Measurements from ENCODE around the gene SNX24.

Gene SNX24

DNA sequence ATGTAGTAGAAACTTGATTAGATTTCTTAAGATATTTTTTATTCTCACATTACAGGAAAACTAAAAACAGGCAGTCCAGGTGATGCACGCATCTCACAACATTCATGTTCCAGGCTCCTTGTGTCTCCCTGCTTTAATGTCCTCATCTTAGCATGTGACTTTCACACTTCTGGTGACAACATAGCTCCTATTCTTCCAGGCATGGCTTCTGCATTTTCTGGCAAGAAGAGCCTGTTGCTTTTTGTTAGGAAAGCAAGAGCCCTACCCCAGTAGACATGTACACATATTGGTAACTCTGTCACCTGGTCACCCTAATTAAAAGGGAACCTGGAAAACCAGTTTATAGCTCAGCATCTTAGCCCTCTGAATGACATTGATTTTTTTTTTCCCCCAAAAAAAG is 98.6 kb downstream of the SNX24 start:
- peaks cover 0 to 16% of the 10 kb centered on the region in 2 donors for H3K4me1 ChIP-seq (ENCODE audit: control insufficient read depth in 1 of 2, insufficient read depth in 2 of 2, low read length in 2 of 2)
- no peak overlapping the region for H3K4me3 ChIP-seq (ENCODE audit: low read depth in 1 of 2, low read length in 2 of 2)
- H3K27ac ChIP-seq (ENCODE audit: low read length) = no peak overlapping the region
- H3K9me3 ChIP-seq (ENCODE audit: control insufficient read depth in 1 of 2, low read length in 2 of 2) = no peaks in the 10 kb centered on the region
- H3K27me3 ChIP-seq (ENCODE audit: low read depth, low read length) = no peaks in the 10 kb centered on the region
- H3K36me3 ChIP-seq (ENCODE audit: control insufficient read depth in 1 of 2, insufficient read depth in 2 of 2, low read length in 2 of 2) = no peaks in the 10 kb centered on the region

DNA sequence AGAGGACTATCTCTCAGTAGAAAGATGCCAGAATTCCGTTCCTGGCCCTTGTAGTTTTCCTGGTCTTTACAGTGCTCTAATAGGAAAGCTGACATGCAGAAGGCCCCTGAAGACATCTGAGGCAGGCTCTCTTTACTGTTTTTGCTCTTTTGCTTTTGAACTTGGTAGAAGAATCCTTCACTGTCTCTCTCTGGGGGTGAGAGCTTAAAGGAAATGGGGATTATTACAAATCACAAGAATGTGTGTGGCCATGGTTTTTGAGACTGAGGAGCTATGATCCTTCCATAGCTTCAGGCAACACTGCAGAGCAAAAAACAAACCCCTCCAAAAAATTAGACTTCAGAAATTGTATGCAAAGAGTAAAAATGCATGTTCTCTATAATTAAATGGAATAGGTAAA is 102.0 kb downstream of the SNX24 start:
- Histone ChIP-seq H3K36me3 (ENCODE audit: control insufficient read depth in 1 of 2, insufficient read depth in 2 of 2, low read length in 2 of 2) (no peaks in the 10 kb centered on the region), H3K4me1 (ENCODE audit: control insufficient read depth in 1 of 2, insufficient read depth in 2 of 2, low read length in 2 of 2) (peaks cover 0 to 14% of the 10 kb centered on the region in 2 donors), H3K27me3 (ENCODE audit: low read depth, low read length) (no peaks in the 10 kb centered on the region), H3K27ac (ENCODE audit: low read length) (no peak overlapping the region), H3K9me3 (ENCODE audit: control insufficient read depth in 1 of 2, low read length in 2 of 2) (no peaks in the 10 kb centered on the region), H3K4me3 (ENCODE audit: low read depth in 1 of 2, low read length in 2 of 2) (no peak overlapping the region)

DNA sequence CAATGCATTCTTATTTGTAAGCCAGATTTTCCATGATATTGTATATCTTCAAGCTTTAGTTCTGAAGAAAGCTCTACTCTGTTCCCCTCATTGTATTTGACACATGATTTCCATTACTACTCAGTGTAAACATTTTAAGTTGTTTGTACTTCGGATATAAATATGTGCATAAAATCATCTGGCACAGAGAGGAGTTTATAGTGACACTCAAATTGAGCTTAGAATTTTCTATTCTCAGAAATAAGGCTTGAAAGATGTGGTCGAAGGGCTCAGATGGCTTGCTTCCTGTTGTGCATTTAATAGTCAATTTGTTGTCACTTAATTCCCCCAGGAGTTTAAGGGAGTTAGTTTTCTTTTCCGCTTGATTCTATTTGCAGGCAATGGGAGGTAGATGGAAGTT is 102.4 kb downstream of the SNX24 start:
- no peak overlapping the region for H3K4me3 ChIP-seq (ENCODE audit: low read depth in 1 of 2, low read length in 2 of 2)
- H3K27me3 ChIP-seq (ENCODE audit: low read depth, low read length) = no peaks in the 10 kb centered on the region
- no peaks in the 10 kb centered on the region for H3K36me3 ChIP-seq (ENCODE audit: control insufficient read depth in 1 of 2, insufficient read depth in 2 of 2, low read length in 2 of 2)
- no peaks in the 10 kb centered on the region for H3K9me3 ChIP-seq (ENCODE audit: control insufficient read depth in 1 of 2, low read length in 2 of 2)
- H3K27ac ChIP-seq (ENCODE audit: low read length) = no peak overlapping the region
- peaks cover 0 to 10% of the 10 kb centered on the region in 2 donors for H3K4me1 ChIP-seq (ENCODE audit: control insufficient read depth in 1 of 2, insufficient read depth in 2 of 2, low read length in 2 of 2)

DNA sequence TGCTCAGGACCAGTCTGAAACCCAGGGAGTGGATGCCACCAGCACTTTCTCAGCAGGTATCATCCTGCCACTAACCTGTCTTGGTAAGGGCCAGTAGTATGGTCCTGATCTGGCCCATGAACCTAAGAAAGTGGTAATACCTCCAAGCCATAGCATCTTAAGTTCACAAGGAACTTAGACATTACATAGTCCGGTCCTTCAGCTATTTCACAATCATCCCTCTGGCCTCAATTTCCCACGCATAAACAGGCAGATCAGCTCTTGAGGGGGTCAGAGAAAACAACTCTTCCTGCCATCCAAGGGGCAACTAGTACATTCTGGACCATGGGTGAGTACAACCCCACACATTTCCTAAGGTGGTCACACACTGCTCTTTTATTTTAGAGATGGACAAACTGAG is 102.9 kb downstream of the SNX24 start:
- Histone ChIP-seq H3K4me1 (ENCODE audit: control insufficient read depth in 1 of 2, insufficient read depth in 2 of 2, low read length in 2 of 2) (peaks cover 0 to 5% of the 10 kb centered on the region in 2 donors), H3K27ac (ENCODE audit: low read length) (no peak overlapping the region), H3K36me3 (ENCODE audit: control insufficient read depth in 1 of 2, insufficient read depth in 2 of 2, low read length in 2 of 2) (no peaks in the 10 kb centered on the region), H3K9me3 (ENCODE audit: control insufficient read depth in 1 of 2, low read length in 2 of 2) (no peaks in the 10 kb centered on the region), H3K4me3 (ENCODE audit: low read depth in 1 of 2, low read length in 2 of 2) (no peak overlapping the region), H3K27me3 (ENCODE audit: low read depth, low read length) (no peaks in the 10 kb centered on the region)

- Histone ChIP-seq H3K27ac (ENCODE audit: low read length) (no peak overlapping the region), H3K9me3 (ENCODE audit: control insufficient read depth in 1 of 2, low read length in 2 of 2) (no peaks in the 10 kb centered on the region), H3K4me1 (ENCODE audit: control insufficient read depth in 1 of 2, insufficient read depth in 2 of 2, low read length in 2 of 2) (no peaks in the 10 kb centered on the region), H3K27me3 (ENCODE audit: low read depth, low read length) (no peaks in the 10 kb centered on the region), H3K4me3 (ENCODE audit: low read depth in 1 of 2, low read length in 2 of 2) (no peak overlapping the region), H3K36me3 (ENCODE audit: control insufficient read depth in 1 of 2, insufficient read depth in 2 of 2, low read length in 2 of 2) (peaks cover 0 to 5% of the 10 kb centered on the region in 2 donors)
Observed at GRCh38 chr5:122951658-122952057, 106.2 kb downstream of the SNX24 start.

- no peaks in the 10 kb centered on the region for H3K27me3 ChIP-seq (ENCODE audit: low read depth, low read length)
- H3K27ac ChIP-seq (ENCODE audit: low read length) = no peak overlapping the region
- H3K36me3 ChIP-seq (ENCODE audit: control insufficient read depth in 1 of 2, insufficient read depth in 2 of 2, low read length in 2 of 2) = peaks cover 0 to 5% of the 10 kb centered on the region in 2 donors
- peaks cover 0 to 7% of the 10 kb centered on the region in 2 donors for H3K9me3 ChIP-seq (ENCODE audit: control insufficient read depth in 1 of 2, low read length in 2 of 2)
- H3K4me3 ChIP-seq (ENCODE audit: low read depth in 1 of 2, low read length in 2 of 2) = no peak overlapping the region
- H3K4me1 ChIP-seq (ENCODE audit: control insufficient read depth in 1 of 2, insufficient read depth in 2 of 2, low read length in 2 of 2) = no peaks in the 10 kb centered on the region
Observed at GRCh38 chr5:122954719-122955118, 109.3 kb downstream of the SNX24 start.

DNA sequence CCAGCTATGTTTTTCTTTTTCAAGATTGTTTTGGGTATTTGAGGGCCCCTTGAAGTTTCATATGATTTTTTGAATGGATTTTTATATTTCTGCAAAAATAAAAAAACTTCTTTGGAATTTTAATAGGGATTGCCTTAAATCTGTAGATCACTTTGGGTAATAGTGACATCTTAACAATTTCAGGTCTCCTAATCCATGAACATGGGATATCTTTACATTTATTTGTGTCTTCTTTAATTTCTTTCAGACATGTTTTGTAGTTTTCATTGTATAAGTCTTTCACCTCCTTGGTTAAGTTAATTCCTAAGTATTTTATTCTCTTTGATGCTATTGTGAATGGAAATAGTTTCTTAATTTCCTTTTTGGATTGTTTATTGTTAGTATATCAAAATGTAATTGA is 112.0 kb downstream of the SNX24 start:
- Histone ChIP-seq H3K27me3 (ENCODE audit: low read depth, low read length) (no peaks in the 10 kb centered on the region), H3K27ac (ENCODE audit: low read length) (no peak overlapping the region), H3K36me3 (ENCODE audit: control insufficient read depth in 1 of 2, insufficient read depth in 2 of 2, low read length in 2 of 2) (peaks cover 0 to 5% of the 10 kb centered on the region in 2 donors), H3K4me1 (ENCODE audit: control insufficient read depth in 1 of 2, insufficient read depth in 2 of 2, low read length in 2 of 2) (no peaks in the 10 kb centered on the region), H3K9me3 (ENCODE audit: control insufficient read depth in 1 of 2, low read length in 2 of 2) (peaks cover 0 to 7% of the 10 kb centered on the region in 2 donors), H3K4me3 (ENCODE audit: low read depth in 1 of 2, low read length in 2 of 2) (no peak overlapping the region)

GRCh38 chr5:122959740-122960445 is 114.5 kb downstream of the SNX24 start:
- no peak overlapping the region for H3K27ac ChIP-seq (ENCODE audit: low read length)
- H3K27me3 ChIP-seq (ENCODE audit: low read depth, low read length) = no peaks in the 10 kb centered on the region
- H3K9me3 ChIP-seq (ENCODE audit: control insufficient read depth in 1 of 2, low read length in 2 of 2) = peaks cover 0 to 7% of the 10 kb centered on the region in 2 donors
- H3K4me3 ChIP-seq (ENCODE audit: low read depth in 1 of 2, low read length in 2 of 2) = no peak overlapping the region
- H3K4me1 ChIP-seq (ENCODE audit: control insufficient read depth in 1 of 2, insufficient read depth in 2 of 2, low read length in 2 of 2) = no peaks in the 10 kb centered on the region
- H3K36me3 ChIP-seq (ENCODE audit: control insufficient read depth in 1 of 2, insufficient read depth in 2 of 2, low read length in 2 of 2) = peaks cover 0 to 5% of the 10 kb centered on the region in 2 donors

- Histone ChIP-seq H3K9me3 (ENCODE audit: control insufficient read depth in 1 of 2, low read length in 2 of 2) (no peaks in the 10 kb centered on the region), H3K4me3 (ENCODE audit: low read depth in 1 of 2, low read length in 2 of 2) (no peak overlapping the region), H3K27ac (ENCODE audit: low read length) (no peak overlapping the region), H3K4me1 (ENCODE audit: control insufficient read depth in 1 of 2, insufficient read depth in 2 of 2, low read length in 2 of 2) (no peaks in the 10 kb centered on the region), H3K27me3 (ENCODE audit: low read depth, low read length) (no peaks in the 10 kb centered on the region), H3K36me3 (ENCODE audit: control insufficient read depth in 1 of 2, insufficient read depth in 2 of 2, low read length in 2 of 2) (no peaks in the 10 kb centered on the region)
Observed at GRCh38 chr5:122963305-122963704, 117.9 kb downstream of the SNX24 start.

GRCh38 chr5:122965111-122965510 is 119.7 kb downstream of the SNX24 start:
- no peaks in the 10 kb centered on the region for H3K4me1 ChIP-seq (ENCODE audit: control insufficient read depth in 1 of 2, insufficient read depth in 2 of 2, low read length in 2 of 2)
- no peaks in the 10 kb centered on the region for H3K36me3 ChIP-seq (ENCODE audit: control insufficient read depth in 1 of 2, insufficient read depth in 2 of 2, low read length in 2 of 2)
- H3K27ac ChIP-seq (ENCODE audit: low read length) = no peak overlapping the region
- H3K27me3 ChIP-seq (ENCODE audit: low read depth, low read length) = no peaks in the 10 kb centered on the region
- H3K9me3 ChIP-seq (ENCODE audit: control insufficient read depth in 1 of 2, low read length in 2 of 2) = no peaks in the 10 kb centered on the region
- no peak overlapping the region for H3K4me3 ChIP-seq (ENCODE audit: low read depth in 1 of 2, low read length in 2 of 2)

- H3K36me3 ChIP-seq (ENCODE audit: control insufficient read depth in 1 of 2, insufficient read depth in 2 of 2, low read length in 2 of 2) = no peaks in the 10 kb centered on the region
- H3K9me3 ChIP-seq (ENCODE audit: control insufficient read depth in 1 of 2, low read length in 2 of 2) = no peaks in the 10 kb centered on the region
- H3K27me3 ChIP-seq (ENCODE audit: low read depth, low read length) = no peaks in the 10 kb centered on the region
- no peaks in the 10 kb centered on the region for H3K4me1 ChIP-seq (ENCODE audit: control insufficient read depth in 1 of 2, insufficient read depth in 2 of 2, low read length in 2 of 2)
- H3K27ac ChIP-seq (ENCODE audit: low read length) = no peak overlapping the region
- no peak overlapping the region for H3K4me3 ChIP-seq (ENCODE audit: low read depth in 1 of 2, low read length in 2 of 2)
Observed at GRCh38 chr5:122967085-122967484, 121.7 kb downstream of the SNX24 start.

GRCh38 chr5:122967625-122968024 is 122.2 kb downstream of the SNX24 start:
- no peaks in the 10 kb centered on the region for H3K27me3 ChIP-seq (ENCODE audit: low read depth, low read length)
- no peaks in the 10 kb centered on the region for H3K36me3 ChIP-seq (ENCODE audit: control insufficient read depth in 1 of 2, insufficient read depth in 2 of 2, low read length in 2 of 2)
- no peak overlapping the region for H3K4me3 ChIP-seq (ENCODE audit: low read depth in 1 of 2, low read length in 2 of 2)
- no peak overlapping the region for H3K27ac ChIP-seq (ENCODE audit: low read length)
- H3K4me1 ChIP-seq (ENCODE audit: control insufficient read depth in 1 of 2, insufficient read depth in 2 of 2, low read length in 2 of 2) = no peaks in the 10 kb centered on the region
- H3K9me3 ChIP-seq (ENCODE audit: control insufficient read depth in 1 of 2, low read length in 2 of 2) = no peaks in the 10 kb centered on the region
